HTERT RPE-1 (cell line): ENCODE measurements around the gene NOS1AP.

Source experiments
- in situ Hi-C: fragments of 300-500 bp; cut with MboI; formaldehyde crosslinking; loops from 4 replicates; pipeline ENCODE4 v1.14.3; 2020; ENCODE audit warnings: low sequenced_read_pairs

Gene NOS1AP

DNA sequence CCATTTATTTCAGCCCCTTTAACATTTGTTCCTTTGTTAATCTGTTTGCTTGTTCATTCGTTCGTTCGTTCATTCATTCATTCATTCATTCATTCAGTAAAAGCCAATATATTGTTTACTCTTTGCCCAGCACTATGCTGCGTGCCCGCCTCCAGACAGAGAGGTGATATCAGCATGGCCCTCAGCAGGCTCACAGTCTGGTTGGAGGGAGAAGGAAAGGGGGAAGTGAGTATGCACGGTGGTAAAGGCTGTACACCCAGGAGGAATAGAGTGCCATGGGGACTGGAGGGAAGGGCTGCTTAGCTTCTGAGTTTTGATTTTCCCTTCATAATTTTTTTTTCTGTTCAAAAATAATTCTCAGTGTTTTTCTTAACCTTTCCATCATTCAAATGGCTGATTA, 144.7 kb downstream of the NOS1AP start:
- in situ Hi-C loops = no loop called here

- in situ Hi-C loops = no loop called here
Observed at GRCh38 chr1:162215902-162216301, 146.4 kb downstream of the NOS1AP start.

GRCh38 chr1:162216604-162217003, 147.1 kb downstream of the NOS1AP start:
- in situ Hi-C loops = no loop called here

DNA sequence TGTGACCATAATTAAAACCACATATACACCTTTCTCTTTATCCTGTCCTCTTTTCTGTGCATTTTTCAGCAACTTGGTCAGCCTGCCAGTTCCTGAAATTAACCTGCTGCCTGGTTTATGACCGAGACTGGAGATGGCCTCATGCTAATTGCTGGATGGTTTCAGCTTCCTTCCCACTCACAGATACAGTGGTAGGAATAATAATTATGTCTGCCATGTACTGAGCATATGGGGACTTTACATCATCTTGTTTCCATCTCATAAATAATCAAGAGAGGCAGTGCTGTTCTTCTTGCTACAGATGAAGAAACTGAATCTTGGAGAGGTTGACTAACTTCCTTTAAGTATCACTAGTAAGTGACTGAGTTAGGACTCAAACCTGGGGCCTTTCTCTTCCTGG, 148.2 kb downstream of the NOS1AP start:
- in situ Hi-C loops = no loop called here

DNA sequence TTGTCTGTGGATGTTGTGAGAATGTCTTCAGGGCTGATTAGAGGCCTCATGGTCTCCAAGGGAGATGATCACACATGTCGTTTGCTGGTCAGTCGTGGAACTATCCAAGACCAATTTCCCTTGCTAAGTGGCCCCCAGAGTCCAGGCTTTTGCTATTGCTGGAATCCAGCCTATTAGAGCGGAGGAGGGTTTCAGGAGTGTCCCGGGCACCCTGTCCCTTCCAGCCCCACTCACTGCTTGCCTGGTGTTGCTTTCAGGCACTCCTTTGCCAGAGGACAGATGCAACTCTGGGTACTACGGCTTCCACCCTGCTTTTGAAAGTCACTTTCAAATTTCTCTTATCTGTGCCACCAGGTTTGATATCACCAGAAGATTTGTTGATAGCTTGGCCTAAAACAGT, 149.1 kb downstream of the NOS1AP start:
- in situ Hi-C loops = no loop called here

GRCh38 chr1:162218975-162219374, 149.5 kb downstream of the NOS1AP start:
- in situ Hi-C loops = no loop called here

GRCh38 chr1:162219461-162219860, 150.0 kb downstream of the NOS1AP start:
- in situ Hi-C loops = no loop called here

DNA sequence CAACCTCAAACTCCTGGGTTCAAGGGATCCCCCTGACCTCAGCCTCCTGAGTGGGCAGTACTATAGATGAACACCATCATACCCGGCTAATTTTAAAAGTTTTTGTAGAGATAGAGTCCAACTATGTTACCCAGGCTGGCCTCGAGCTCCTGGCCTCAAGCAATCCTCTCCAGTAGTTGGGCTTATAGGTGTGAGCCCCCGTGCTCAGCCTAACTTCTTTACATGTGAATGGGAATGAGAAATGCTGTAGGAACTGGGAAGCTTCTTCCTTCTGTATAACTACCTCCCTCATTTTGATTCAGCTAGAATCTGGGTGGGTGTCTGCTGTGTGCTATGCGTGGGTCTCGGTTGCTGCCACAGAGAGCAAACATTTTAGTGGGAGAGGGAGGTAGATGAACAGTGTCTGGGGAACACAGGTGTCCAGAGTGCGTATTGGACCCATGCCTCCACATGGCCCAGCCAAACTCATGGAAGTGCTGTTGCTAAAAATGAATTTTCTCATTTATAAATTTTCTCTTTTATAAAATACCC, 150.6 kb downstream of the NOS1AP start:
- in situ Hi-C loops = no loop called here

DNA sequence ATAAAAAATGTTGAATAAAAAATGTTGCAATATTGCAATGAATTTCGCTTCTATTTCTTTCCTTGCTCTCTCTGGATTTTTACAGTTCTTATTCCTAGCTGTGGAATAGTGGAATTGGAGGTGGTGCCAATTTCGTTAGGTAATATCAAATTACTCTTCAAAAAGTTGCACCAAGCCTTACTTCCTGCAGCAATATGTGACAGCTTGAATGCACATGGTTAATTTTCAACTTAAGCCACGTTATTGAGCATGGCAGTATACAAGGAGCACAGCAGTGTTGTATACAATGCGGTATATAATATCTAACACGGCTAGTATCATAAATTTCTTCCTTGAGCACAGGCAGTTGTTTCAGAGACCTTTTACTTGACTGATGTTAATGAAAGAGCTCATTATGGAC, 152.5 kb downstream of the NOS1AP start:
- in situ Hi-C loops = no loop called here

- in situ Hi-C loops = no loop called here
Observed at GRCh38 chr1:162222730-162223129, 153.2 kb downstream of the NOS1AP start.

DNA sequence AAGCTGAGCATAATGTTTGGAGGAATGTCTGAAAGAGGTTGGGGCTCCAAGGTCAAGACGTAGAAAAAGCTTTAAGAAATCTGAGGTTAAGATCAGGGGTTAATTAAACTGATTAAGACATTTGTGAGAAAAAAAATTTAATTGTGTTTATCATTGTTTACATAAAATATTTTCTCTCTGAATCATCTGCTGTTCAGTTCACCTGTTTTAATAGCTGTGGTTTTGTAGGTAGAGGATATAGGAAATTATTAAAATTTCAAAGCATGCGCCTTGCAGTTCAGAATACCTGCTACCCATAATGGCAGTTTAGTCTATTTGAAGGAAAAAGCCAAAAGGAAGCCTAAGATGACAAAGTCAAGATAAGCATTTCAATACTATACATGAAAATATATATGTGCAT, 154.0 kb downstream of the NOS1AP start:
- in situ Hi-C loops = no loop called here

GRCh38 chr1:162224267-162224666, 154.8 kb downstream of the NOS1AP start:
- in situ Hi-C loops = no loop called here

DNA sequence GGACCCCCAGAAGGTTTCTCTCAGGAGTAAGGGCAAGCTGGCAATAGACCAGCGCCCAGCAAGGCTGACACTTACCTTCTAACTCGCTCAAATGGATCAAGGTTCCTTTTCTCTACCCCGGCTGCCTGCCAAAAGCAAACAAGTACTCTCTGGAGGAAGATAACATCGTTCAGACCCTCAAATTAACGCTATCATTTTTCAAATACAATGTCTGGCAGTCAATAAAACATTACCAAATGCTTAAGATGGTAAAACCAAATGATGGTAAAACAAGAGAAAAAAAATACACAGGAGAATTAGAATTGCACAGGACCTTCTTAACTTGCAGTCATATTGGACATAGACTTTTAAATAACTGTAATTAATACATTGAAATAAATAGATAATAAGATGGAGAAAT, 159.1 kb downstream of the NOS1AP start:
- in situ Hi-C loops = no loop called here

- in situ Hi-C loops = no loop called here
Observed at GRCh38 chr1:162229549-162229948, 160.1 kb downstream of the NOS1AP start.

GRCh38 chr1:162230096-162230495, 160.6 kb downstream of the NOS1AP start:
- in situ Hi-C loops = no loop called here

- in situ Hi-C loops = no loop called here
Observed at GRCh38 chr1:162230517-162230916, 161.0 kb downstream of the NOS1AP start.

- in situ Hi-C loops = no loop called here
Observed at GRCh38 chr1:162232034-162232711, 162.7 kb downstream of the NOS1AP start.

- in situ Hi-C loops = no loop called here
Observed at GRCh38 chr1:162233066-162233465, 163.6 kb downstream of the NOS1AP start.

- in situ Hi-C loops = no loop called here
Observed at GRCh38 chr1:162233937-162234336, 164.4 kb downstream of the NOS1AP start.

DNA sequence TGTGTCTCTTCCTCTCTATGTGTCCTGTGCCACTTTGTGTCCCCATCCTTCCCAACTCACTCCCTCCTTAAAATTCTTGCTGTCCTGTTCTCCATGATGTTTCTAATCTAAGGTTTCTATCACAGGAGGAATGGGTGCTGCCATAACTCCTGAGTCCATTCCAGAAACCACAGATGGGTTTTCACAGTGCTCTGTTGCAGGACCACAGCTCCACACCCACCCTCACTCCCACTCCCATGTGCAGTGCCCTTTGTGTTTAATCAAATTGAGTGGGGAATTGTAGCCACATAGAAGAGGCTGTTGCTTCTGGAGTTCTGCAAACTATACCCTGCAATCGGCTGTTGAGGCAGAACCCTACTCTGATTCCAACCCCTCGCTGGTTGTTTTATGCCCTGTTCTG, 165.1 kb downstream of the NOS1AP start:
- in situ Hi-C loops = no loop called here

GRCh38 chr1:162235241-162235800, 165.8 kb downstream of the NOS1AP start:
- in situ Hi-C loops = no loop called here

GRCh38 chr1:162236201-162236600, 166.7 kb downstream of the NOS1AP start:
- in situ Hi-C loops = no loop called here

GRCh38 chr1:162236618-162237017, 167.1 kb downstream of the NOS1AP start:
- in situ Hi-C loops = no loop called here
